GM23338 (cell line): ENCODE measurements around the gene FRY. TPM values are rescaled to one million over a fixed set of nuclear protein-coding genes. Genes with fewer than 3 reads are reported as not detected.

Experiments used
- ATAC-seq: fragments of 200-7000 bp; cut with Tn5 transposase; 3 replicates; pipeline ENCODE4 v1.9.1; 2020
- DNase-seq: peaks from one replicate; pipeline ENCODE4 v3.0.0-alpha.2; 2015; ENCODE audit warnings: low spot score
- H2AFZ ChIP-seq: fragments of 200-600 bp; sonication (generic); 2 replicates; pipeline ENCODE4 v1.8.0; 2016; ENCODE audit warnings: antibody characterized with exemption, mild to moderate bottlenecking, moderate library complexity
- H3F3A ChIP-seq: fragments of 200-600 bp; sonication (generic); replicated peaks from 2 replicates; pipeline ENCODE4 v1.8.0; 2017; ENCODE audit warnings: antibody characterized with exemption, mixed run types, low read depth
- H3K27ac ChIP-seq: fragments of 200-600 bp; sonication (generic); 2 replicates; pipeline ENCODE4 v1.6.1; 2016; ENCODE audit warnings: low read depth
- H3K27me3 ChIP-seq: fragments of 200-600 bp; sonication (generic); 2 replicates; pipeline ENCODE4 v1.8.0; 2016; ENCODE audit warnings: mild to moderate bottlenecking, mixed run types, moderate library complexity; ENCODE audit not compliant: insufficient read depth
- H3K36me3 ChIP-seq: fragments of 200-600 bp; sonication (generic); 2 replicates; pipeline ENCODE4 v1.8.0; 2016; ENCODE audit warnings: mild to moderate bottlenecking; ENCODE audit not compliant: insufficient read depth
- H3K4me1 ChIP-seq: fragments of 200-600 bp; sonication (generic); 2 replicates; pipeline ENCODE4 v1.8.0; 2016; ENCODE audit warnings: mild to moderate bottlenecking, moderate library complexity; ENCODE audit not compliant: insufficient read depth
- H3K4me2 ChIP-seq: fragments of 200-600 bp; sonication (generic); 2 replicates; pipeline ENCODE4 v1.7.1; 2017; ENCODE audit warnings: mixed run types
- H3K4me3 ChIP-seq: fragments of 200-600 bp; sonication (generic); 2 replicates; pipeline ENCODE4 v1.6.1; 2016; ENCODE audit warnings: mixed run types
- H3K79me2 ChIP-seq: fragments of 200-600 bp; sonication (generic); replicated peaks from 2 replicates; pipeline ENCODE4 v1.8.0; 2017; ENCODE audit warnings: mild to moderate bottlenecking; ENCODE audit not compliant: insufficient read depth
- H3K9me2 ChIP-seq: fragments of 200-600 bp; sonication (generic); 2 replicates; pipeline ENCODE4 v1.8.0; 2017; ENCODE audit not compliant: insufficient read depth
- H4K20me1 ChIP-seq: fragments of 200-600 bp; sonication (generic); replicated peaks from 2 replicates; pipeline ENCODE4 v1.8.0; 2017; ENCODE audit warnings: mild to moderate bottlenecking; ENCODE audit not compliant: insufficient read depth
- H3K27ac Mint-ChIP-seq: 2 replicates; pipeline ENCODE4 v1.8.0; 2020; ENCODE audit warnings: inconsistent platforms, mild to moderate bottlenecking, moderate library complexity, mixed read lengths
- H3K27me3 Mint-ChIP-seq: 3 replicates; pipeline ENCODE4 v1.8.0; 2022; ENCODE audit warnings: low read depth, mild to moderate bottlenecking, moderate library complexity, mixed read lengths, inconsistent platforms; ENCODE audit not compliant: insufficient read depth, poor library complexity
- H3K36me3 Mint-ChIP-seq: 3 replicates; pipeline ENCODE4 v1.8.0; 2021; ENCODE audit warnings: low read depth, mild to moderate bottlenecking, inconsistent platforms, moderate library complexity, mixed read lengths
- H3K4me1 Mint-ChIP-seq: 3 replicates; pipeline ENCODE4 v1.8.0; 2020; ENCODE audit warnings: mild to moderate bottlenecking, inconsistent platforms, mixed read lengths
- H3K4me3 Mint-ChIP-seq: 3 replicates; pipeline ENCODE4 v1.8.0; 2021; ENCODE audit warnings: moderate library complexity, mild to moderate bottlenecking, inconsistent platforms, mixed read lengths
- H3K9me3 Mint-ChIP-seq: 3 replicates; pipeline ENCODE4 v1.8.0; 2020; ENCODE audit warnings: moderate library complexity, mild to moderate bottlenecking, inconsistent platforms, mixed read lengths
- CREB1 ChIP-seq: fragments of 250-450 bp; sonication (Bioruptor Pico); IDR thresholded peaks from 2 replicates; pipeline ENCODE4 v1.5.0; 2020; ENCODE audit warnings: low read depth, mild to moderate bottlenecking, moderate library complexity
- CTCF ChIP-seq, 2 experiments: fragments of 200-600 bp in 1 of 2; sonication (generic) in 1 of 2; conservative IDR thresholded peaks; 2 replicates each; pipeline versions ENCODE4 v1.5.1 to v1.6.1; 2016 to 2017; ENCODE audit warnings: antibody characterized with exemption in 2 of 2, low read depth in 2 of 2, mild to moderate bottlenecking in 2 of 2, moderate library complexity in 1 of 2
- ETS1 ChIP-seq: IDR thresholded peaks from 2 replicates; pipeline ENCODE4 v1.6.1; 2016; ENCODE audit warnings: antibody characterized with exemption
- EZH2 ChIP-seq: fragments of 200-600 bp; sonication (generic); IDR thresholded peaks from one replicate; pipeline ENCODE4 v1.8.0; 2017; ENCODE audit warnings: antibody characterized with exemption, mild to moderate bottlenecking, low read depth; ENCODE audit not compliant: unreplicated experiment
- EZH2phosphoT487 ChIP-seq: fragments of 200-600 bp; sonication (generic); IDR thresholded peaks from one replicate; pipeline ENCODE4 v1.8.1; 2018; ENCODE audit warnings: antibody characterized with exemption; ENCODE audit not compliant: unreplicated experiment
- JUNB ChIP-seq: IDR thresholded peaks from one replicate; pipeline ENCODE4 v1.6.1; 2016; ENCODE audit warnings: antibody characterized with exemption; ENCODE audit not compliant: unreplicated experiment
- NANOG ChIP-seq: IDR thresholded peaks from 2 replicates; pipeline ENCODE4 v1.6.1; 2016; ENCODE audit warnings: antibody characterized with exemption, borderline replicate concordance
- POLR2AphosphoS5 ChIP-seq: IDR thresholded peaks from 2 replicates; pipeline ENCODE4 v1.6.1; 2016; ENCODE audit warnings: antibody characterized with exemption, low read depth
- REST ChIP-seq: IDR thresholded peaks from one replicate; pipeline ENCODE4 v1.6.1; 2018; ENCODE audit warnings: antibody characterized with exemption; ENCODE audit not compliant: unreplicated experiment
- STAT1 ChIP-seq: IDR thresholded peaks from one replicate; pipeline ENCODE4 v1.6.1; 2016; ENCODE audit warnings: antibody characterized with exemption; ENCODE audit not compliant: unreplicated experiment
- ZNF114 ChIP-seq: fragments of 250-450 bp; sonication (Bioruptor Pico); IDR thresholded peaks from 2 replicates; pipeline ENCODE4 v1.5.0; 2020; ENCODE audit warnings: mild to moderate bottlenecking, moderate library complexity
- ZNF331 ChIP-seq: fragments of 250-450 bp; sonication (Bioruptor Pico); IDR thresholded peaks from 2 replicates; pipeline ENCODE4 v1.5.0; 2020; ENCODE audit warnings: low read depth, mild to moderate bottlenecking, moderate library complexity
- ZNF462 ChIP-seq: fragments of 250-450 bp; sonication (Bioruptor Pico); IDR thresholded peaks from 2 replicates; pipeline ENCODE4 v1.5.0; 2020; ENCODE audit warnings: mild to moderate bottlenecking, moderate library complexity
- polyA plus RNA-seq: library from polyadenylated mRNA; unstranded; fragments of >200 nt; fragmentation: Nextera tagmentation; extraction: Ambion mirVana; gene quantifications from 2 replicates; pipeline ENCODE4 v1.2.1, GENCODE V29; 2016
- total RNA-seq: library from RNA; depleted of rRNA; stranded (reverse); fragments of >200 nt; shearing (Covaris generic); gene quantifications from 2 replicates; pipeline ENCODE4 v1.2.3, GENCODE V29; 2014

Gene FRY
- total and polyA plus RNA-seq, 2 experiments from 2014 or later: 2.4 to 10.1 TPM

- no peak overlapping the region for H3K4me3 ChIP-seq
- no peaks in the 10 kb centered on the region for H3K36me3 ChIP-seq
- H3K4me1 ChIP-seq: no peaks in the 10 kb centered on the region
- DNase-seq (no peak), ATAC-seq (no peak)
- no peaks in the 10 kb centered on the region for H3K9me3 Mint-ChIP-seq
- no peaks in the 10 kb centered on the region for H4K20me1 ChIP-seq
- H3F3A ChIP-seq: no peaks in the 10 kb centered on the region
- TF ChIP-seq STAT1 (no peak), POLR2AphosphoS5 (no peak), EZH2 (no peak), NANOG (no peak), ZNF462 (CRISPR knock-in tag) (no peak), ZNF114 (CRISPR knock-in tag) (no peak), EZH2phosphoT487 (no peak), ETS1 (no peak), CREB1 (CRISPR knock-in tag) (no peak), ZNF331 (CRISPR knock-in tag) (no peak), JUNB (no peak), CTCF (conservative IDR thresholded peaks at IDR 0.05; ENCODE audit: low read depth in 2 of 2) (no peak), REST (no peak)
- no peak overlapping the region for H3K4me2 ChIP-seq
- H3K9me2 ChIP-seq: no peaks in the 10 kb centered on the region
- H3K36me3 Mint-ChIP-seq: no peaks in the 10 kb centered on the region
- no peak overlapping the region for H3K4me3 Mint-ChIP-seq
- H3K27ac ChIP-seq: no peak overlapping the region
- H3K27ac Mint-ChIP-seq: no peak overlapping the region
- H3K4me1 Mint-ChIP-seq: peaks cover 4% of the 10 kb centered on the region
- peaks cover 4% of the 10 kb centered on the region for H3K27me3 Mint-ChIP-seq
- H3K27me3 ChIP-seq: no peaks in the 10 kb centered on the region
- no peak overlapping the region for H2AFZ ChIP-seq
- no peaks in the 10 kb centered on the region for H3K79me2 ChIP-seq
These were observed 217.2 kb downstream of the FRY start for GRCh38 chr13:32248801-32249200.
